HG02623 (cell line): ENCODE measurements around the gene IFNA7.
"Not testable (repeated sequence)": the region's sequence is repeated elsewhere in the genome, so short reads cannot be mapped to it uniquely, and the experiment has no call there.

ENCODE experiments used
- ATAC-seq: cut with Tn5 transposase; IDR thresholded peaks from one replicate; pipeline ENCODE4 v1.9.1; 2021; ENCODE audit warnings: moderate library complexity; ENCODE audit not compliant: unreplicated experiment

Gene IFNA7

GRCh38 chr9:21182810-21183736, 18.9 kb downstream of the IFNA7 start:
- ATAC-seq = peak; percentile 94

- no peak for ATAC-seq
Observed at GRCh38 chr9:21174671-21175070, 27.3 kb downstream of the IFNA7 start.

GRCh38 chr9:21172156-21172555, 29.8 kb downstream of the IFNA7 start:
- ATAC-seq = no peak

- ATAC-seq = no peak
Observed at GRCh38 chr9:21171351-21171750, 30.7 kb downstream of the IFNA7 start.

GRCh38 chr9:21166560-21166959, 35.4 kb downstream of the IFNA7 start, which contains the start of gene IFNA21:
TSS of gene IFNA21 (minus strand) at chr9:21166660. CDS start at chr9:21166612, 48 bp downstream.
- ATAC-seq = not testable (repeated sequence)

- ATAC-seq = no peak
Observed at GRCh38 chr9:21165516-21165915, 36.5 kb downstream of the IFNA7 start.

GRCh38 chr9:21160178-21160577, 41.8 kb downstream of the IFNA7 start:
- peak; percentile 82 for ATAC-seq

GRCh38 chr9:21155501-21155900, 46.5 kb downstream of the IFNA7 start:
- ATAC-seq = no peak

GRCh38 chr9:21154018-21154608, 47.9 kb downstream of the IFNA7 start:
- ATAC-seq = peak; percentile 83

GRCh38 chr9:21153336-21154017, 48.5 kb downstream of the IFNA7 start:
- peak; percentile 21 for ATAC-seq
